Neural cell (in vitro differentiated cells): ENCODE measurements around the gene CDKAL1. TPM values are rescaled to one million over a fixed set of nuclear protein-coding genes. Genes with fewer than 3 reads are reported as not detected.

Source experiments
- H2AFZ ChIP-seq: fragments of 200-600, 300-800 bp; sonication (generic), shearing (Covaris generic); 2 replicates; pipeline ENCODE4 v1.6.0; 2014; ENCODE audit warnings: low read depth, mild to moderate bottlenecking, antibody characterized with exemption, low read length, moderate library complexity
- H3F3A ChIP-seq: fragments of 200-600 bp; shearing (Covaris generic); 2 replicates; pipeline ENCODE4 v1.6.1; 2016; ENCODE audit warnings: mild to moderate bottlenecking, moderate library complexity, mixed read lengths, antibody characterized with exemption, low read length; ENCODE audit not compliant: insufficient read depth, poor library complexity, severe bottlenecking
- H3K27ac ChIP-seq: fragments of 200-600, 300-800 bp; sonication (generic), shearing (Covaris generic); 2 replicates; pipeline ENCODE4 v1.5.1; 2014; ENCODE audit warnings: mild to moderate bottlenecking, low read length, moderate library complexity
- H3K27me3 ChIP-seq: fragments of 300-800, 200-600 bp; sonication (generic), shearing (Covaris generic); 2 replicates; pipeline ENCODE4 v1.6.0; 2014; ENCODE audit warnings: mild to moderate bottlenecking, low read depth, low read length, moderate library complexity; ENCODE audit not compliant: insufficient read depth
- H3K36me3 ChIP-seq: fragments of 300-800, 200-600 bp; sonication (generic), shearing (Covaris generic); 2 replicates; pipeline ENCODE4 v1.5.1; 2014; ENCODE audit warnings: mild to moderate bottlenecking, antibody characterized with exemption, low read length, moderate library complexity; ENCODE audit not compliant: insufficient read depth
- H3K4me2 ChIP-seq: fragments of 300-800, 200-600 bp; sonication (generic), shearing (Covaris generic); 2 replicates; pipeline ENCODE4 v1.6.0; 2014; ENCODE audit warnings: mild to moderate bottlenecking, low read length
- H3K4me3 ChIP-seq: fragments of 300-800, 200-600 bp; sonication (generic), shearing (Covaris generic); 2 replicates; pipeline ENCODE4 v1.5.1; 2014; ENCODE audit warnings: mild to moderate bottlenecking, low read length, moderate library complexity
- H3K79me2 ChIP-seq: fragments of 200-600 bp; shearing (Covaris generic); replicated peaks from 2 replicates; pipeline ENCODE4 v1.6.0; 2014; ENCODE audit warnings: mild to moderate bottlenecking, low read length, moderate library complexity; ENCODE audit not compliant: insufficient read depth
- H3K9ac ChIP-seq: fragments of 300-800, 200-600 bp; sonication (generic), shearing (Covaris generic); 2 replicates; pipeline ENCODE4 v1.6.1; 2016; ENCODE audit warnings: mild to moderate bottlenecking, low read length, mixed read lengths
- H3K9me2 ChIP-seq: fragments of 200-600 bp; shearing (Covaris generic); 2 replicates; pipeline ENCODE4 v1.6.1; 2016; ENCODE audit warnings: mild to moderate bottlenecking, low read length, mixed read lengths; ENCODE audit not compliant: insufficient read depth
- H3K9me3 ChIP-seq: fragments of 200-600, 300-800 bp; sonication (generic), shearing (Covaris generic); 2 replicates; pipeline ENCODE4 v1.6.1; 2016; ENCODE audit warnings: mild to moderate bottlenecking, mixed run types, low read length, moderate library complexity, mixed read lengths
- H4K20me1 ChIP-seq: fragments of 200-600 bp; shearing (Covaris generic); 2 replicates; pipeline ENCODE4 v1.6.1; 2016; ENCODE audit warnings: mild to moderate bottlenecking, mixed run types; ENCODE audit not compliant: insufficient read depth
- CTCF ChIP-seq: fragments of 450-650 bp; IDR thresholded peaks from 2 replicates; pipeline ENCODE4 v1.5.1; 2014; ENCODE audit warnings: antibody characterized with exemption, mild to moderate bottlenecking, moderate library complexity; ENCODE audit not compliant: poor library complexity, severe bottlenecking
- EP300 ChIP-seq: fragments of 450-650 bp; conservative IDR thresholded peaks from 2 replicates; pipeline ENCODE4 v1.6.1; 2014; ENCODE audit warnings: antibody characterized with exemption, mild to moderate bottlenecking, moderate library complexity; ENCODE audit not compliant: poor library complexity, severe bottlenecking
- EZH2 ChIP-seq: fragments of 200-600, 300-800 bp; shearing (Covaris generic), sonication (generic); IDR thresholded peaks from 2 replicates; pipeline ENCODE4 v1.6.1; 2014; ENCODE audit warnings: antibody characterized with exemption, low read length, borderline replicate concordance, mild to moderate bottlenecking; ENCODE audit not compliant: insufficient read depth, poor library complexity, severe bottlenecking
- MXI1 ChIP-seq: fragments of 450-650 bp; conservative IDR thresholded peaks from 2 replicates; pipeline ENCODE4 v1.6.1; 2014; ENCODE audit warnings: antibody characterized with exemption, mild to moderate bottlenecking; ENCODE audit not compliant: poor library complexity, severe bottlenecking
- POLR2AphosphoS5 ChIP-seq: IDR thresholded peaks from 2 replicates; pipeline ENCODE4 v1.6.1; 2012
- RAD21 ChIP-seq: fragments of 450-650 bp; conservative IDR thresholded peaks from 2 replicates; pipeline ENCODE4 v1.6.1; 2014; ENCODE audit warnings: antibody characterized with exemption, mild to moderate bottlenecking, moderate library complexity
- REST ChIP-seq: IDR thresholded peaks from 2 replicates; pipeline ENCODE4 v1.6.1; 2012; ENCODE audit warnings: borderline replicate concordance
- SMC3 ChIP-seq: fragments of 450-650 bp; conservative IDR thresholded peaks from 2 replicates; pipeline ENCODE4 v1.6.1; 2014; ENCODE audit warnings: antibody characterized with exemption, mild to moderate bottlenecking, moderate library complexity; ENCODE audit not compliant: poor library complexity
- TAF1 ChIP-seq: IDR thresholded peaks from 2 replicates; pipeline ENCODE4 v1.6.1; 2012; ENCODE audit warnings: low read depth
- polyA plus RNA-seq: library from polyadenylated mRNA; depleted of rRNA; stranded (reverse); fragments of >200 nt; gene quantifications from 2 replicates; pipeline ENCODE4 v1.2.3, GENCODE V29; 2014

CDKAL1 gene
- polyA plus RNA-seq, 1 donor from 2014 or later, result 10.7 TPM

GRCh38 chr6:21204951-21205350 is 670.7 kb downstream of the CDKAL1 start:
- Histone ChIP-seq H4K20me1 (no peaks in the 10 kb centered on the region), H2AFZ (no peak overlapping the region), H3F3A (no peaks in the 10 kb centered on the region), H3K36me3 (no peaks in the 10 kb centered on the region), H3K9me2 (no peaks in the 10 kb centered on the region), H3K27me3 (no peaks in the 10 kb centered on the region), H3K27ac (no peak overlapping the region), H3K4me2 (no peak overlapping the region), H3K4me3 (no peak overlapping the region), H3K9me3 (no peaks in the 10 kb centered on the region), H3K9ac (no peak overlapping the region), H3K79me2 (no peaks in the 10 kb centered on the region)
- TF ChIP-seq EZH2, result no peak
- TF ChIP-seq POLR2AphosphoS5, result no peak
- TF ChIP-seq EP300, result no peak
- TF ChIP-seq CTCF, result no peak
- TF ChIP-seq MXI1, result no peak
- TF ChIP-seq SMC3, result no peak
- TF ChIP-seq TAF1, result no peak

GRCh38 chr6:21208081-21208795 is 674.0 kb downstream of the CDKAL1 start:
- H3K9me3 ChIP-seq, result no peaks in the 10 kb centered on the region
- H3K4me2 ChIP-seq, result no peak overlapping the region
- H3K27ac ChIP-seq, result no peak overlapping the region
- no peak overlapping the region for H3K9ac ChIP-seq
- H2AFZ ChIP-seq, result no peak overlapping the region
- no peaks in the 10 kb centered on the region for H3K79me2 ChIP-seq
- H3K36me3 ChIP-seq, result no peaks in the 10 kb centered on the region
- TF ChIP-seq SMC3 (no peak), TAF1 (no peak), POLR2AphosphoS5 (no peak), EP300 (no peak), MXI1 (no peak), CTCF (no peak), EZH2 (no peak), REST (no peak), RAD21 (no peak)
- H3F3A ChIP-seq, result no peaks in the 10 kb centered on the region
- no peaks in the 10 kb centered on the region for H3K27me3 ChIP-seq
- H3K9me2 ChIP-seq, result no peaks in the 10 kb centered on the region
- no peaks in the 10 kb centered on the region for H4K20me1 ChIP-seq
- no peak overlapping the region for H3K4me3 ChIP-seq
